Colon (tissue), 2 donors: ENCODE measurements around the gene ZFP36L2.

ENCODE experiments used
- FAIRE-seq: peaks from 2 replicates; lab custom pipeline; 2012; peaks lifted over from hg19 to GRCh38; lab: Jason Lieb, UNC
- donor health status: control.
- donor health status: control.

ZFP36L2 gene

DNA sequence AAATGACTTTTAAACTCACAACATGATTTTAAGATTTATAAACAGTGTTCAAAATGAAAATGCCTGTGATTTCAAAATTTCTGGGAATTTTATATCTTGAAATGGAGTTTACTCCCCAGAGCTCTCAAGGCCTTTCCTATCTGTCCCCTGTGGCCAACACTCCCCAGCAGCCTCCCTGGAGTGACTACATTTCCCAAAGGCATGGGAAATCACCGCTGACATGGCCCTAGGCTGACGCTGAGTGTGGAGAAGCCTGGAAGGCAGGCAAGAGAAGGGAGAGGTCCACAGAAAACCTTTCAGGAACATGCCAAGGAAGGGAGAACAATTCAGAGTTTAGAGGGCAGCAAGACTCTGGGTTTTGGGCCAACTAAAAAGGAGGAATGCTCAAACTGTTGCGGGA, 20.2 kb upstream of the ZFP36L2 start:
- FAIRE-seq = no peak

DNA sequence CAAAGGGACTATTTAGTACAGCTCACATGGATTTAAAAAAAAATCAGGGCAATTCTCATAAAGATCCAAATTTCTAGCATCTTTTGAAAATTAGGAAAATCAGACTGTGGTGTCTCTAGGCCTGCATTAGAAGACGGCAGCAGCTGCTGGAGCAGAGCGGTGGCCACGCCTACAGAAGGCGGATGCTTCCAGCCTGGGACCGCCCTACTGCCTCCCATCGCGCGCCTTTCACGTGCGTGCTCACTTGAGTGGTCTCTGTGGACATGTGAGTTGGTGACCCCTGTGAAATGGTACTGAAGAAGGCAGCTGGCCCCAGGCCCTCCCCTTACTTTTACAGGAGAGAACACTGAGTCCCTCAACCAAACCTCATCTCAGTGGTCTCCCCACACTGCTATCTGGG, 15.2 kb upstream of the ZFP36L2 start:
- no peak for FAIRE-seq

DNA sequence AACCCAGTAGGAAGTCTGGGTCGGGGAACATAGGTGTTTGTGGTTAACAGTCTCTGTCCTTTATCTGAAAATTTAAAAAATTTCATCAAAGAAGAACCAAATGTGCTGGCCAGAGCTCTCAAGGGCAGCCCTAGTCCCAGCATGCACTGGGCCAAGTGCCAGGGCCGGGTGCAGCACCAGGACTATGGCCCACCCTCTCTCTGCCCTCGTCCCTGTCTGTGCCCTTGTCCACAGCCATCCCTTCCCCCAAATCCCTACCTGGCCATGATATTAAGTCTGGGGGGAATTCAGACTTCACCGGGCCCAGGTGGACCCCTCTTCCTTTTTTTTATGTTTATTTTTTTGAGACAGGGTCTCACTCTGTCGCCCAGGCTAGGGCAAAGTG, 14.4 kb upstream of the ZFP36L2 start:
- FAIRE-seq = no peak

DNA sequence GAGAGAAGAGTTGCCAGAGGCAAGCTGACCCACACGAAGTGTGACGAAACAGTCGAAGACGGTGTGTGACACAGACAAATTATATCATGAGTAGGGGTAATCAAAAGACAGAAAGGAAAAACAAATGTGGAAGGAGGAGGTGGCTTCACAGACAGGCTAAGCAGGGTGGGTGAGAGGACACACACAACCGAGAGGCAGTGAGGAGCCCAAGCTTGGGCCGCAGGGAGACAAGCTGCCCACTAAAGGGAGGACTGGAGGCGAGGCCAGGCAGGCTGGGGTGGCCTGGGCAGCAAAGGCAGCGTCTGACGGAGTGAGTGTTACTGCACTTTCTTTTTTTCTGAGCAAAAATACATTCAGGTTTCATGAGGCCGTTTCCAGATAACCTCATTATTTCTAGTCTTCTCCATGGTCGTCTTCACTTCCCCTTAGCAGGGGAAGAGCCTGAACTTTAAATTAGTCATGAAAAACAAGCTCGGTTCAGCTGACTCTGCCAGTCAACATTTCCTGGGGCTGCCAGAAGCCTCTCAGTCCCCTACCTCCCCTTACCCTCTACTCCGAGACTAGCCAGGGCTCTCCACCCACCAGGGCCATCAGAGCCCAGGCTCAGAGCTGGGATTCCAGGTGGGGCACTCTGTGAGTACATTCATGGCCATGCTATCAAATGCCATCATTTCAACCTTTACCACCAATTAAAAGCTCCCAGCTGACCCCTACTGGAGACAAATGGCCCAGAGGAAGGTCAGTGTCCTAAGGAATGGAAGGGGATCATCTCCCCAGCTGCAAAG, 13.8 kb upstream of the ZFP36L2 start:
- no peak for FAIRE-seq

DNA sequence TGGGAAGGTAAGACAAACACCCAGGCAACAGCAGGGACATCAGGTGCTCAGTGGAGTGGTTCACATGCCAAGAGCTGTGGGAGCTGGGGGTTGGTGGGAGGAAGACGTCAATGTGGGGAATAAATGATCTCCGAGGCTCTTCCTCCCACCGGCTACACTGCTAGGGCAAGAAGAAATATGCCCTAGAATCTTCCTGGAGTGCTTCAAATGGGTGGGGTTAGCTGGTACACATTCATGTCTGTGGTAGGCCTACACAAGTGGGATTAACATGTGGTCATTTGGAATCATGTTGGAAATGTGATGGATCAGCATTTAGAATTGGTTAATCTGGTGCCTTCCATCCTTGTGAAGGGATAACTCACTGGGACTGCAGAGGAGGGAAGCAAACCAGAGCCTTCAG, 12.4 kb upstream of the ZFP36L2 start:
- no peak for FAIRE-seq

DNA sequence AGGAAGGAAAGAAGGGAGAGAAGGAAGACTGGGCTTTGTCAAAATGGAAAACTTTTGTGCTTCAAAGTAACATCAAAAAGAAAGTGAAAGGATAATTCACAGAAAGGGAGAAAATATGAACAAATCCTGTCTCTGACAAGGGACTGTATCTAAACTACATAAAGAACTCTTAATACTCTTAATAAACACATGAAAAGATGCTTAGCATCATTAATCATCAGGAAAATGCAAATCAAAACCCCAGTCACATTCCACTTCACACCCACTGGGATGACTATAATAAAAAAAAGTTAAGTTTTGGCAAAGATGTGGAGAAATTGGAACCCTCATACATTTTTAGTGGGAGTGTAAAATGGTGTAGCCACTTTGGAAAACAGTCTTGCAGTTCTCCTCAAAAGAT, 11.8 kb upstream of the ZFP36L2 start:
- no peak for FAIRE-seq

DNA sequence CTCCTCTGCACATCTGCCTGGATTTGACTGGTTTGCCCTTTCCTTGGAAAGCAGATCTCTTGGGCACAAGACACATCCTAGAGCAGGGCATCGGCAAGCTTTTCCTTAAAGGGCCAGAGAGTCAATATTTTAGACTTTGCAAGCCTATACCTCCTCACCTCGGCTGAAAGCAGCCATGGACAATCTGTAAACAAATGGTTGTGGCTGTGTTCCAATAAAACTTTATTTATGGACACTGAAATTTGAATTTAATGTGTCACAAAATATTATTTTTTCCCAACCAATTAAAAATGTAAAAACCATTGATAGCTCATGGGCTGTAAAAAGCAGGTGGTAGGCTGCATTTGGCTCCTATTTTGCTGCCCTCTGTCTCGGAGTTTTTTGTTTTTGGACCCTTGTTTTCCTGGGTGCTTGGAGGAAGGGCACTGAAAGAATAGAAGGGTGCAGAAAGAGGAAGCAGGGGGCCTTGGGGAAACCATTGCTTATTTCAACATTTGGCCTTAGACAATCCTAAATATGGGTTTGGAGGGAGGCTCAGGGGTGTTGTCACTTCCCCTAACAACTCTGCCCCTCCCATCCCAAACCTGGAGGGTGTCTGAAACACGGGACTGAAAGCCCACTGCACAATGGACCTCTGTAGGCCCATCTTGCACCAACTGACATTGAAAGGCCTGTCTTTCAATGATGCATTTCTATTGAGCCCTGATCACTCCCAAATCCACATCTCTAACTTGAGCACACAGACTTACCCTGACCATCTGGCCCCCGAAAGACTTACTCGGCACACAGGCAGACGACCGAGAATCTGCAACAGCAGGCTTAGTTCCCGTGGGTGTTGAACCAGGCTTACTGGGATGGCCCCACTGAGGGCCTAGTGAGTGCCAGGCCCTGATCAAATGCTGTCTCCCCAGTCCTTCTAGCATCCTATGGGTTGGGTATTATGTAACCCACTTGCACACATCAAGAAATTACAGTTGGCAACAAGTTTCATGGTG, 7.1 kb upstream of the ZFP36L2 start:
- FAIRE-seq = no peak

DNA sequence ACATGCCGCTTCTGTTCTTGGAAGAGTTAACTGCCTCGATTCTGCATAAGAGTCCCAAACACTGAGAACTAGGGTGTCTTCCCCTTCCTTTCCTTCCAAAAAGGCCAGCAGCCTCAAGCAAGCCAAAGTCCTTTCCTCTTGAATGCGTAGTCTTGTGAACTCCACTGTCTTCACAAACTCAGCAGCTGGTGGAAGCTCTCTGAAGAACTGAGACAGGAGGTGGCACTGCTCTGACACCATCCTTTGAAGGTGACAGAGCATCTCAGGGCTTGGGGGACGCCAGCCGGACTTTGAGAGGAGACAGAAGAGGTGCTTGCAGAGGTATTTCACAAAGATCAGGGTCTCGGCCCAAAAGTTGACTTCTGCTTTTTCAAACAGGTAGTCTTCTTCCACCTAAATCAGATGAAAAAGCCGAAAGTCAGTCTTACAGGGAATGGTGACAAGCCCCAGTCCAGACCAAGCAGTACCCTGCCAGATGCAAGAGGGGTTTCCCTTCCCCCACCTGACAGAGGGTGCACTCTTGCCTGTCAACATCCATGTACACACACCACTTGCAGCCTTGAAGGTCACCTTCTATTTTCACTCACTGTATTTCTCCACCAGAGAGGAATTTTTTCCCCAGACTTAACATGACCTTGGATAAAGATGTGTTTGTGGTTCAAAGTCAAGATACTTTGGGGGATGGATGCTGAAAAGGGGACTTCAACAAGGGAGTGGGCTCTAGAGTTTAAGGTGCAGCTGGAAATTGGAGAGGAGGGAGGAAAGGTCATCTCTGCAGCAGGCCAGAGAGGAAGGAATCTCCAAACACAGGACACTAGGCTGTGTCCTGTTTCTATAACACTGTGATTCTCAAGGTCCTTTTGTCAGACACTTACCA, 4.8 kb upstream of the ZFP36L2 start:
- FAIRE-seq = no peak

DNA sequence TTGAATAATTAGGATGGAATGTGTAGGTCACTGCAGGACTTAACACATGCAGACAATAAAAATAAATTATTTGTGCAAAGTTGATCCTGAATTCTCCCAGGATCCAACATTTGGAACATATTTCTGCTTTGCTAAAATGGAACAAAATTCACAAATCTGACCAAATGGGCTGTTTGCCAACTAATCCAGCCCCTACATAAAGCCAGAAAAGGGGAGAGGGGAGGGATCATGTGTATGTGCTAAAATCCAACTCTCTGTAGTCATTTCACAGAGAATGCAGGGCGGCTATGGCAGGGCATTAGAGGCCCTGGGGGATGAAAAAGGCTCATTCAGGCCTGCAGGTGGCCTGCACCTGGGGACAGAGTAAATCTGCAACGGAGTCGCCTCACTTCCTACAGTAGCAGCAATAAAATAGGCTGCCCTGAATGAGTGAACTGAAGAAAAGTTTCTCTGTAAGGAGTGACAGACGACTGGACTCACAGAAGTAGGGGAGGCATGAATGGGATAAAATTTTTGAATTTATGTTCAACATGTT, 4.0 kb upstream of the ZFP36L2 start:
- no peak for FAIRE-seq

DNA sequence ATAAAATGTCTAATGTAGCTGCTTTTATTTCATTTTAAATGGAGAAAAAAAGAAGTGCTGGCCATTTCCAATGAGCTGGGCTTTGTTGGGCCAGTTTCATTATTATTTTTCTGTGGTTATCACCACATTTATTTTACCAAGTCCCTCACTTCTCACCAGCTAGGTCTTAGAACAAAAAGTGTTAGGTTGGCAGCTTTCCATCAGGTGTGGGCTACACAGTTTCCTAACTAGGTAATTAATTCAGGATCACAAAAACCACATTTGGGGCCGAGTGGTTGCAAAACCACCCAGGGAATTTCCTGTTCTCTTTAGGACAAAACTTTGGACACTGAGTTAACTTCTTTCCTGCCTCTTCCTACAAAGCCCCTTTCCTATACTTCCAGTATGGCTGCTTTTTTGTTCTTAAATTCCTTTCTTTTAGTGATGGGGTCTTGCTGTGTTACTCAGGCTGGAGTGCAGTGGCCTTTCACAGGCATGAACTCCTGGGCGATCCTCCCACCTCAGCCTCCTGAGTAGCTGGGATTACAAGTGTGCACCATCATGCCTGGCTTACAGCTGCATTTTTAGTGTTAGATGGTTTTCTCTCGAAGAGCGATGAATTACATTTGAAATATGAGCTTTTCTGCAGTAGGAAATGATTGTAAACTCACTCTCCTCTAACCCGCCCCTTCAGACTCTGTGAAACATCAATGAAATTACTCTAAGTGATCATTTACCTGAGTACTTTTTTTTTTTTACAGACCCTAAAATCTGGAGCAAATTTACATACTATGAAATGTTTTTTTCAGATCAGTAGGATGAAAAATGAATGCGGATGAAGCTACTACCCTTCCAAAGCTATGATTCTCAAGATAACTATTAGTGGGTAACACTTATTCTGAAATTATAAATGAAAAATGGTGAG, 2.6 kb upstream of the ZFP36L2 start:
- FAIRE-seq = no peak

DNA sequence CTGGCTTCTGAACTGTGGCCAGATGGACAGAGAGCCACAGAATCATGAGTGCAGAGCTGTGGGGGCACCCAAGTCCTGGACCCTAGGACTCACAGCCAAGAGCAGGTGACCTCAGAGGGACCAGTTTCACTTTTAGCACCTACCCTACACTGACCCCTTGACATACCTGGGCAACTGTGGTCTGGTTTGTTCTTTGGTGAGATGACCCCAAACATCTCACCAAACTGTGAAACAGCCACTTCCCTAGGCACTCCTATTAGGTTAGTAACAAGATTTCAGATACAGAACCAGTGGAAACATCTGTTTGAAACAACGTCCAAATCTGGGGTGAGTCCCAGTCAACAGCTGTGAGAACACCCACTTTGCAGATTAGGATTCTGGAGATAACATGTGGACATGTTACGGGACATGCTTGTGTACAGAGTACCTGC, 1.9 kb upstream of the ZFP36L2 start:
- no peak for FAIRE-seq

DNA sequence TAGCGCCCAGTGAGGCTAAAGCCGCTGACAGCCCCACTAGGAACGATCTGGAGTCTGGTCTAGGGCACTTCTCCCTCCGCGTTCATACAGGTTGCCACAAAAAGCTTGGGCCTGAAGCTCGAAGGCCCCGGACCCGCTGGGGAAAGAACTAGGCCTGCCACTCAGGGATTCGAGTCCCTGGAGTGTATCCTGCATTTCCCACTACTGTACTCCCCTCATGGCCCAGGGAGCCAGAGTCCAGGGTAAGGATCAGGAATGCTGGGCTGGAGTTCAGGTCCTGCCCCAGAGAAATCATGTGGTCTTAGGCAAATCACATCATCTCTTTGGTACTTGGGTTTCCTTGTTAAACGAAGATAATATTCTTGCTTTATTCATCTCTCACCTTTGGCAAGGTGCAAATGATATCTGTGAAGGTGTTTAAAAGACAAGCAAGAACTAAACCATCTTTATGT, 1.4 kb upstream of the ZFP36L2 start:
- no peak for FAIRE-seq

DNA sequence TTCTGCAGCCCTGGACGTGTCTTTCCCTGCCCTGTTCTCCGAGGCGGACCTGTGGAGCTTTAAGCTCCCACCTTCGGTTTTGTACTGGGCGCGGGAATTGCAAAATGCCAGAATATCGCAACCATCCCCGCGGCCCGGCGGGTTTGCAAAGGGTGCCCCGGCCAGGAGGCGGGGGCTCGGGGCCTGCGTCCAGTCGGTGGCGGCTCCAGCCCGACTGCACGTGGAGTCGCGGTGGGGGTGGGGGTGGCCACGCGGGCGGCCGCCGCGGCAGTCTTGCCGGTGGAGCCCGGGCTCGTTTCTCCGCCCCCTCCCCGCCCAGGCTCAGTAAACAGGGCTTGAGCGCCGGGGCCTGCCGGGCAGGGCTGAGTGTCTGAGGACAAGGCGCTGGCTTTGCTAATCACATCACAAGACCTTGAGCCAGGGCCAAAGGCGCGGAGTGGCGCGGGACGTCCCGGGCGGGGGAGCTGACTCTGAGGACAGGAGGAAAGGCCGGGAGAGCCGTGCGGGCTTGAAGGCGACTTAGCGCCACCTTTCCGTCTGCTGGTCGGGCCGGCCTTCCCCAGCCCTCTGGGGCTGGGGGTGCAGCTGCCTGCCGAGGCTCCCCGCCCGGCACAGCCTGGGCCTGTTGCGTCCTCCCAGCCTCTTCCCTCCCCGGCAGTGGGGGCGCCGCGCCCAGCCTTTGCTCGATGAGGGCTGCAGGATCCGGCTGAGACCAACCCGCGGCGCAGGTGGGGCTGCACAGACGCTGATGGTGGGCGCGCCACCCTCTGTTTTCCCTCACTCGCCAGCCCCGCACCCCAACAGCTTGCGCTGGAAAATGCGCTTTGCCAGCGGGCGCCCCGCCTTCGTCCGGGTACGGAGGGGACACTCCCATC, 786 bp upstream of the ZFP36L2 start:
- no peak for FAIRE-seq

DNA sequence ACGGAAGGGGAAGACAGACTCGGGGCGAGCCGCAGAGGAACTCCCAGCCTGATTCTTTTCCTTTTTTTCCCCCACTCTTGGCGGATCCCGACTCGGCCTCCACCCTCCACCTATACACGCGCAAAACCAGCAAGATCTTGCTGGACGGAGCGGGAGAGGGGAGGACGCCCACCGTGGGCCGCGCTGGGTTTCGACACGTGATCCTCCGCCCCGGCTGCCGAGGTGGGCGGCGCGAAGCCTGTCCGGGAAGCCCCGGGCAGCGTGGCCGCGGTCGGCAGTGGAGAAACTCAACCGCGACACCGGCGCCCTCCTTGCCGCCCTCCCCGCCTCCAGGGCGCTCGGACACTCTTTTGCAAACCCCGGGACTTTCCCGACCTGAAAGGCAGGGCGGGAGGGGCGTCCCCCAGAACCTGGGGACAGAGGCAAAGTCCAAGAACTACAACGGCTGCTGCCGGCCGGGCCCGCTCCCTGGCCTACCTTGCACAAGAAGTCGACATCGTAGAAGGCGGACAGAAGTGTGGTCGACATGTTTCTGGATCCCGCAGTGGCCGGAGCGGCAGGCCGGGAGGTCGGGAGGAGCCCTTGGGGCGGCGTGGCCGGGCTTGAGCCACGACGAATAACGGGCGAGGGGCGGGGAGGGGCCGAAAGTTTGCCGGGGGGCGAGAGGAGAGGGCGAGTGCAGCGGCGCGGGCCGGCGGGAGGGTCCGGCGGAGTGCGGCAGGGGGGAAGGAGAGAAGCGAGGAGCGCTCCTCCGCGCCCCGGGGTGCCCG, 433 bp downstream of the ZFP36L2 start:
- FAIRE-seq = no peak

DNA sequence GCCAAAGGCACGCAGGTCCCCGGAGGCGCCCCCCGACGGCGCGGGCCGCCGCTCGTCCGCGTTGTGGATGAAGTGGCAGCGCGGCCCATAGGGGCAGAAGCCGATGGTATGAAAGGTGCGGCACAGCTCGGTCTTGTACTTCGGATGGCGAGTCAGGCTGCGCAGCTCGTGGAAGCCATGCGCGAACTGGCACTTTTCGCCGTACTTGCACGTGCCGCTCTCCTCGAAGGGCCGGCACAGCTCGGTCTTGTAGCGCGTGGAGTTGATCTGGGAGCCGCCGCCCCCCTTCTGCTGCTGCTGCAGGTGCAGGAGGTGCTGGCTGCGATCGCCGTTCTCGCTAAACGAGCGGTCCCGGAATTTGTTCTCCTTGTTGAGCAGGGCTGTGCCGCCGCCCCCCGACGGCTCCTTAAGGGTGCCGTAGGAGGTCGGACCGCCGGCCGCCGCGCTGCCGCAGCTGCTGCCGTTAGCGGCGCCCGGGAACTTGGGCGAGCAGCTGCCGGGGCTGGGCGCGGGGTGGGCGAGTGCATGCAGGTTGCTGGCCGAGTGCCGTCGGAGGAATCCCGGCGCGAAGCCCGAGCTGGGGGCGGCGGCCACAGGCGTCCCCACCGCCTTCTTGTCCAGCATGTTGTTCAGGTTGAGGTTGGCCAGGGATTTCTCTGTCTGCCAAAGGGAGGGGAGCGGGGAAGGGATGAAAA, 1.2 kb downstream of the ZFP36L2 start:
- FAIRE-seq = no peak

DNA sequence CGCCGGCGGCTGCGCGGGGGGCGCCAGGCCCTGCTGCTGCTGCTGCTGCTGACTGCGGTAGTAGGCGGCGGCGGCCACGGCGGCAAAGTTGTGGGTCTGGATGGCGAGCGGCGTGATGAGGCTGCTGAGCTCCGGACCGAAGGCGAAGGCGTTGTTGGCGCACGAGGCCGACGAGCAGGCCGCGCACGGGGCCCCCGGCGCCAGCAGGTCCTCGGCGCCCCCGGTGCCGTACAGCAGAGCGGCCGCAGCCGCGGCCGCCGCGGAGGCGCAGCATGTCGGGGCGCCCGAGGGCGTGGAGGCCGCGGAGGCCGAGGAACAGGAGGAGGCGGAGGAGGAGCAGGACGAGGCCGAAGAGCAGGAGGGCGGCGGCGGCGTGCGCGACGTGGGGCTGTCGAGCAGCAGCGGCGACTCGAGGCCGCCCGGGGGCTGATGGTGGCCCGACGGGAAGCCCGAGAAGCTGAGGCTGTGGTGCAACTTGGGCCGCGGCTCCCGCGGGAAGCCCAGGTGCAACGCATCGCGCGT, 1.8 kb downstream of the ZFP36L2 start:
- no peak for FAIRE-seq

DNA sequence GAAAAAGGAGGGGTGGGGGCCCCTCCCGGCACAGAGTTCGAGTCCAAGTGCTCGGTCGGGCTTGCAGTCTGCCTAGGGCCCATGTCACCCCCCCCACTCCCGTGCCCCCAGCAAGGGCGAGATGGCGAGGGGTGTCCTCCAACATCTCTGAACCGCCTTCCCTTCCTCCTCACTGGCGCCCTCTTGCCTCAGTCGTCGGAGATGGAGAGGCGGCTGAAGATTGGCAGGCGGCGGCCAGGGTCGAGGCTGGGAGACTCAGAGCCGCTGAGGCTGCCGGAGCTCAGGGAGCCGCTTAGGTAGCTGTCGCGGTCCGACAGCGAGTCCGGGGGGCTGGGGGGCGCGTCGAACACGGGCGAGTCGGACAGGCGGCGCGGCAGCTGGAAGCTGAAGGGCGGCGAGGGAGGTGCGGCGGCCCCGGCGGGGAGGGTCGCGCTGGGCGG, 2.3 kb downstream of the ZFP36L2 start:
- FAIRE-seq = no peak

DNA sequence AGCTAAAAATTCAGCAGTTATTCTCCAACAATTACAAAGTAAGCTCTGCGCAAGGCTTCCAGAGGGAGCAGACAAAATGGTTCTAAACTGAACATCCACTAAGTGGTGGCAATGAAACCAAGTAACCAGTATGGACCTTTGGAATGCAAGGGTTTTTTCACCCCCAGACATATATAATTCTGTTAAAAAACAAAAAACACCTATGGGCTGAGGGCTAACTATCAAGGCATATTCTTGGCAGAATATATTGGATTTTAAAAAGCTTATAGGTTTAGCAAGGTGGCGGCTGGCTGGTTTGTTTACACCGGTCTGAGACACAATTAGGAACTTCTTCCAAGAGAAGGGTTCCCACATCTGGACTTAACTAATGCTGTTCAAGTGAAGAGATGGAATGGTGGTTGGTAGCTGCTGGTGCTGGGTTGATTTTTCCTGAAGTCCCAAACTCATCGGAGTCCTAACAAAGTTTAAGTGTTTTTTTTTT, 2.8 kb downstream of the ZFP36L2 start:
- no peak for FAIRE-seq
